ENCODE measurements around the gene CALML5. TPM values are rescaled to one million over a fixed set of nuclear protein-coding genes. Genes with fewer than 3 reads are reported as not detected.

Gene CALML5
- total RNA-seq, 4 donors from 2014 or later = not detected

- H3K9me3 ChIP-seq = no peaks in the 10 kb centered on the region
- no peaks in the 10 kb centered on the region for H3K36me3 ChIP-seq
- TF ChIP-seq POLR2A (IDR thresholded peaks at IDR 0.05) (no peak), CTCF (IDR thresholded peaks at IDR 0.05) (no peak)
- no peak overlapping the region for H3K4me3 ChIP-seq (replicated peaks in 1 of 3)
- intact Hi-C loops (cut with DNase I) = no loop called here
- H3K27ac ChIP-seq = peak overlapping the region; percentile 82 to 90 (median 86)
- H3K27me3 ChIP-seq = no peaks in the 10 kb centered on the region
- DNase-seq = no peak
- peaks cover 32 to 34% of the 10 kb centered on the region in 2 donors for H3K4me1 ChIP-seq
- 69 to 74% methylated on average over 8 of the region's 8 CpGs for WGBS, 2 donors
Observed at GRCh38 chr10:5467207-5467535, 32.2 kb downstream of the CALML5 start.

GRCh38 chr10:5466451-5467206 is 32.7 kb downstream of the CALML5 start:
- WGBS, 2 donors = 52 to 53% methylated on average over 18 of the region's 18 CpGs

GRCh38 chr10:5465976-5466450 is 33.4 kb downstream of the CALML5 start:
- peaks cover 34 to 42% of the 10 kb centered on the region in 2 donors for H3K4me1 ChIP-seq
- H3K4me3 ChIP-seq (replicated peaks in 1 of 3) = no peak overlapping the region
- H3K27ac ChIP-seq = peak overlapping the region; percentile 82 to 90 (median 86)
- H3K27me3 ChIP-seq = no peaks in the 10 kb centered on the region
- TF ChIP-seq CTCF (IDR thresholded peaks at IDR 0.05) (no peak), POLR2A (IDR thresholded peaks at IDR 0.05) (no peak)
- no peaks in the 10 kb centered on the region for H3K9me3 ChIP-seq
- WGBS, 2 donors = 52 to 67% methylated on average over 9 to 12 of the region's 12 CpGs
- DNase-seq = no peak
- no peaks in the 10 kb centered on the region for H3K36me3 ChIP-seq
- intact Hi-C loops (cut with DNase I) = no loop called here

More at GRCh38 chr10:5466451-5467206, 32.7 kb downstream of the CALML5 start:
- no peaks in the 10 kb centered on the region for H3K9me3 ChIP-seq
- DNase-seq = peak; percentile 94 to 95
- H3K4me1 ChIP-seq = peaks cover 34 to 39% of the 10 kb centered on the region in 2 donors
- H3K27ac ChIP-seq = peak overlapping the region; percentile 82 to 90 (median 86)
- TF ChIP-seq POLR2A (IDR thresholded peaks at IDR 0.05) (peak in 1 of 2 donors; percentile 61), CTCF (IDR thresholded peaks at IDR 0.05) (no peak)
- intact Hi-C loops (cut with DNase I) = no loop called here
- H3K27me3 ChIP-seq = no peaks in the 10 kb centered on the region
- H3K4me3 ChIP-seq (replicated peaks in 1 of 3) = no peak overlapping the region
- H3K36me3 ChIP-seq = no peaks in the 10 kb centered on the region

GRCh38 chr10:5464546-5464945 is 34.8 kb downstream of the CALML5 start:
- Histone ChIP-seq H3K27me3 (no peaks in the 10 kb centered on the region), H3K4me3 (replicated peaks in 1 of 3) (no peak overlapping the region), H3K9me3 (no peaks in the 10 kb centered on the region), H3K27ac (no peak overlapping the region), H3K4me1 (peaks cover 34 to 42% of the 10 kb centered on the region in 2 donors), H3K36me3 (no peaks in the 10 kb centered on the region)
- WGBS, 2 donors = 57 to 69% methylated on average over 5 of the region's 5 CpGs
- no peak for DNase-seq
- no peak for TF ChIP-seq POLR2A (IDR thresholded peaks at IDR 0.05)
- peak in 1 of 6 experiments; percentile 16 for TF ChIP-seq CTCF (IDR thresholded peaks at IDR 0.05)
- intact Hi-C loops (cut with DNase I) = no loop called here

- DNase-seq = no peak
- 92 to 93% methylated on average over 6 to 7 of the region's 7 CpGs for WGBS, 2 donors
- Histone ChIP-seq H3K9me3 (no peaks in the 10 kb centered on the region), H3K4me3 (replicated peaks in 1 of 3) (no peak overlapping the region), H3K27me3 (no peaks in the 10 kb centered on the region), H3K36me3 (peaks cover 0 to 9% of the 10 kb centered on the region in 2 donors), H3K4me1 (peaks cover 30 to 37% of the 10 kb centered on the region in 2 donors), H3K27ac (peak overlapping the region in 1 of 3 donors; percentile 50)
- TF ChIP-seq CTCF (IDR thresholded peaks at IDR 0.05) = no peak
- intact Hi-C loops (cut with DNase I) = no loop called here
Observed at GRCh38 chr10:5462841-5463293, 36.5 kb downstream of the CALML5 start.

Measured in thyroid gland (tissue), 4 donors.